Measurements from ENCODE around the gene CCDC180. TPM values are rescaled to one million over a fixed set of nuclear protein-coding genes. Genes with fewer than 3 reads are reported as not detected.
"Not testable (repeated sequence)": the region's sequence is repeated elsewhere in the genome, so short reads cannot be mapped to it uniquely, and the experiment has no call there.

The CCDC180 gene
- total RNA-seq = 3.7 and 15.7 TPM in 2 replicates
- polyA plus RNA-seq = 3.8 and 5.1 TPM in 2 replicates

- peak in 1 of 2 donors; percentile 71 for DNase-seq (ENCODE audit: low read depth in 1 of 2, low spot score in 1 of 2)
- Histone ChIP-seq H3K36me3 (no peaks in the 10 kb centered on the region), H3K27ac (no peak within 1 kb of the TSS), H3K27me3 (no peaks in the 10 kb centered on the region), H3K4me3 (no peak within 1 kb of the TSS), H3K4me1 (ENCODE audit: low read depth) (no peaks in the 10 kb centered on the region), H3K9me3 (ENCODE audit: low read depth) (no peaks in the 10 kb centered on the region)
- TF ChIP-seq CTCF (IDR thresholded peaks at IDR 0.05; ENCODE audit: low read depth, low read length) = no peak
Measured at GRCh38 chr9:97307500-97308163, at the start of gene CCDC180. TSS of gene CCDC180 (plus strand) at chr9:97307659. CDS start at chr9:97308064, 405 bp downstream.

GRCh38 chr9:97259834-97260514 lies 47.5 kb upstream of the CCDC180 start:
- not testable (repeated sequence) for H3K27ac ChIP-seq; H3K36me3 ChIP-seq; H3K9me3 ChIP-seq (ENCODE audit: low read depth); H3K4me1 ChIP-seq (ENCODE audit: low read depth); H3K27me3 ChIP-seq; DNase-seq (ENCODE audit: low read depth in 1 of 2, low spot score in 1 of 2); H3K4me3 ChIP-seq

GRCh38 chr9:97271292-97271691 lies 36.2 kb upstream of the CCDC180 start:
- Histone ChIP-seq H3K36me3 (no peaks in the 10 kb centered on the region), H3K9me3 (ENCODE audit: low read depth) (no peaks in the 10 kb centered on the region), H3K27me3 (no peaks in the 10 kb centered on the region), H3K4me3 (no peak overlapping the region), H3K27ac (no peak overlapping the region), H3K4me1 (ENCODE audit: low read depth) (peaks cover 5% of the 10 kb centered on the region)
- no peak for TF ChIP-seq CTCF (IDR thresholded peaks at IDR 0.05; ENCODE audit: low read depth, low read length)
- DNase-seq (ENCODE audit: low read depth in 1 of 2, low spot score in 1 of 2) = peak in 1 of 2 donors; percentile 48

- Histone ChIP-seq H3K27me3 (no peaks in the 10 kb centered on the region), H3K4me3 (no peak overlapping the region), H3K27ac (no peak overlapping the region), H3K4me1 (ENCODE audit: low read depth) (peaks cover 5% of the 10 kb centered on the region), H3K36me3 (no peaks in the 10 kb centered on the region), H3K9me3 (ENCODE audit: low read depth) (no peaks in the 10 kb centered on the region)
- no peak for TF ChIP-seq CTCF (IDR thresholded peaks at IDR 0.05; ENCODE audit: low read depth, low read length)
- DNase-seq (ENCODE audit: low read depth in 1 of 2, low spot score in 1 of 2) = no peak
Measured at GRCh38 chr9:97272072-97272471, 35.4 kb upstream of the CCDC180 start.

- no peaks in the 10 kb centered on the region for H3K9me3 ChIP-seq (ENCODE audit: low read depth)
- TF ChIP-seq CTCF (IDR thresholded peaks at IDR 0.05; ENCODE audit: low read depth, low read length) = no peak
- H3K36me3 ChIP-seq = peaks cover 3% of the 10 kb centered on the region
- no peaks in the 10 kb centered on the region for H3K27me3 ChIP-seq
- H3K27ac ChIP-seq = no peak overlapping the region
- no peak overlapping the region for H3K4me3 ChIP-seq
- no peak for DNase-seq (ENCODE audit: low read depth in 1 of 2, low spot score in 1 of 2)
- peaks cover 5% of the 10 kb centered on the region for H3K4me1 ChIP-seq (ENCODE audit: low read depth)
Measured at GRCh38 chr9:97276310-97276852, 31.1 kb upstream of the CCDC180 start.

- Histone ChIP-seq H3K9me3 (ENCODE audit: low read depth) (no peaks in the 10 kb centered on the region), H3K27me3 (no peaks in the 10 kb centered on the region), H3K27ac (no peak overlapping the region), H3K4me3 (no peak overlapping the region), H3K4me1 (ENCODE audit: low read depth) (no peaks in the 10 kb centered on the region), H3K36me3 (peaks cover 3% of the 10 kb centered on the region)
- DNase-seq (ENCODE audit: low read depth in 1 of 2, low spot score in 1 of 2) = no peak
- no peak for TF ChIP-seq CTCF (IDR thresholded peaks at IDR 0.05; ENCODE audit: low read depth, low read length)
Measured at GRCh38 chr9:97277953-97278352, 29.5 kb upstream of the CCDC180 start.
